Measurements from ENCODE around the gene HYAL3.
"Not testable (repeated sequence)": the region's sequence is repeated elsewhere in the genome, so short reads cannot be mapped to it uniquely, and the experiment has no call there.

HYAL3 gene

DNA sequence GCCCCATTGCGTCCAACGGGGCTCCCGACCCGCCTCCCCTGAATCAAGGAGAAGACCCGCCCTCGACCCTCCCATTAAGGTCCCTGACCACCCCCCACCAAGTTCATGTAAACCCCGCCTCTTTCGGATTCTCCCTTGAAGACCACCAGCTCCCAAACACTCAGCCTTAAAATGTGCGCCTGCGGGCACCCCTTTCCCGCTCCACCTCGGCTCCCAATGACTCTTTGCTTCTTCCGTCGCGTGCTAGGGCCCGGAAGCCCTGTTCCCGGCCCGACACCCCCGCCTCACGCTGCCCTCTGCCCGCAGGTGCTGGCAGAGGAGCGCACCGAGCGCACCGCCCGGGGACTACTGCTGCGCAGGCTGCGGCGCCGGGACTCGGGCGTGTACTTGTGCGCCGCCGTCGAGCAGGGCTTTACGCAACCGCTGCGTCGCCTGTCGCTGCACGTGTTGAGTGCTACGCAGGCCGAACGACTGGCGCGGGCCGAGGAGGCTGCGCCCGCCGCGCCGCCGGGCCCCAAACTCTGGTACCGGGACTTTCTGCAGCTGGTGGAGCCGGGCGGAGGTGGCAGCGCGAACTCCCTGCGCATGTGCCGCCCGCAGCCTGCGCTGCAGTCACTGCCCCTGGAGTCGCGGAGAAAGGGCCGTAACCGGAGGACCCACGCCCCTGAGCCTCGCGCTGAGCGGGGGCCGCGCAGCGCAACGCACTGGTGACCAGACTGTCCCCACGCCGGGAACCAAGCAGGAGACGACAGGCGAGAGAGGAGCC is 23.0 kb downstream of the HYAL3 start:
- TF ChIP-seq, protein P1, sequence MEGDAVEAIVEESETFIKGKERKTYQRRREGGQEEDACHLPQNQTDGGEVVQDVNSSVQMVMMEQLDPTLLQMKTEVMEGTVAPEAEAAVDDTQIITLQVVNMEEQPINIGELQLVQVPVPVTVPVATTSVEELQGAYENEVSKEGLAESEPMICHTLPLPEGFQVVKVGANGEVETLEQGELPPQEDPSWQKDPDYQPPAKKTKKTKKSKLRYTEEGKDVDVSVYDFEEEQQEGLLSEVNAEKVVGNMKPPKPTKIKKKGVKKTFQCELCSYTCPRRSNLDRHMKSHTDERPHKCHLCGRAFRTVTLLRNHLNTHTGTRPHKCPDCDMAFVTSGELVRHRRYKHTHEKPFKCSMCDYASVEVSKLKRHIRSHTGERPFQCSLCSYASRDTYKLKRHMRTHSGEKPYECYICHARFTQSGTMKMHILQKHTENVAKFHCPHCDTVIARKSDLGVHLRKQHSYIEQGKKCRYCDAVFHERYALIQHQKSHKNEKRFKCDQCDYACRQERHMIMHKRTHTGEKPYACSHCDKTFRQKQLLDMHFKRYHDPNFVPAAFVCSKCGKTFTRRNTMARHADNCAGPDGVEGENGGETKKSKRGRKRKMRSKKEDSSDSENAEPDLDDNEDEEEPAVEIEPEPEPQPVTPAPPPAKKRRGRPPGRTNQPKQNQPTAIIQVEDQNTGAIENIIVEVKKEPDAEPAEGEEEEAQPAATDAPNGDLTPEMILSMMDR (conservative IDR thresholded peaks at IDR 0.05; ENCODE audit: low read depth, low read length) = no peak
- no peak overlapping the region for H3K4me3 ChIP-seq (ENCODE audit: low read length)
- no peak for DNase-seq (ENCODE audit: low read depth)

DNA sequence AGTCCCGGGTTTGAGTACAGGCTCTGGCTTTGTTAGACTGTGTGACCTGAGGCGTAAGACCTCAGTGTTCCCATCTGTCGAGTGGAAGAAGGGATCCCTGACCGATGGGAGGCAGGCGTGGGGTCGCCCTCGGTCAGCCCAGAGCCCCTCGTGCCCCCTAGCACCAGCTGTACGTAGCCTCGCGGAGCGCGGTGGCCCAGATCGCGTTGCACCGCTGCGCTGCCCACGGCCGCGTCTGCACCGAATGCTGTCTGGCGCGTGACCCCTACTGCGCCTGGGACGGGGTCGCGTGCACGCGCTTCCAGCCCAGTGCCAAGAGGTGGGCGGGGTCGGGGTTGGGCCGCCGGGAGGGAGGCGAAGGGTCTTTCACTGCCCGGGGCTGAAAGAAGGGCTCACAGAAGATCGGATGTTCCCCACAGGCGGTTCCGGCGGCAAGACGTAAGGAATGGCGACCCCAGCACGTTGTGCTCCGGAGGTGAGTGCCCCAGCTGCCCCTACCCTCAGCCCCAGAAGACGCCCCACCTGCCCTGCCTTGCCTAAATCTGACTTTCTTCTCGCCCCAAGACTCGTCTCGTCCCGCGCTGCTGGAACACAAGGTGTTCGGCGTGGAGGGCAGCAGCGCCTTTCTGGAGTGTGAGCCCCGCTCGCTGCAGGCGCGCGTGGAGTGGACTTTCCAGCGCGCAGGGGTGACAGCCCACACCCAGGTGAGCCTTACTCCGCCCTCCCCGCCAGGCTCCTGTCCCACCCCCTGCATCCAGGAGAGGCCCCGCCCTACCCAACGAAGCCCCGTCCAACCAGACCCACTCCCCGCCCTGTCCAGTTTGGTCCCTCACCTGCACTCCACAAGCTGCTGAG is 23.8 kb downstream of the HYAL3 start:
- no peak for DNase-seq (ENCODE audit: low read depth)
- H3K4me3 ChIP-seq (ENCODE audit: low read length) = no peak overlapping the region
- TF ChIP-seq, protein P1 (conservative IDR thresholded peaks at IDR 0.05; ENCODE audit: low read depth, low read length) = no peak

DNA sequence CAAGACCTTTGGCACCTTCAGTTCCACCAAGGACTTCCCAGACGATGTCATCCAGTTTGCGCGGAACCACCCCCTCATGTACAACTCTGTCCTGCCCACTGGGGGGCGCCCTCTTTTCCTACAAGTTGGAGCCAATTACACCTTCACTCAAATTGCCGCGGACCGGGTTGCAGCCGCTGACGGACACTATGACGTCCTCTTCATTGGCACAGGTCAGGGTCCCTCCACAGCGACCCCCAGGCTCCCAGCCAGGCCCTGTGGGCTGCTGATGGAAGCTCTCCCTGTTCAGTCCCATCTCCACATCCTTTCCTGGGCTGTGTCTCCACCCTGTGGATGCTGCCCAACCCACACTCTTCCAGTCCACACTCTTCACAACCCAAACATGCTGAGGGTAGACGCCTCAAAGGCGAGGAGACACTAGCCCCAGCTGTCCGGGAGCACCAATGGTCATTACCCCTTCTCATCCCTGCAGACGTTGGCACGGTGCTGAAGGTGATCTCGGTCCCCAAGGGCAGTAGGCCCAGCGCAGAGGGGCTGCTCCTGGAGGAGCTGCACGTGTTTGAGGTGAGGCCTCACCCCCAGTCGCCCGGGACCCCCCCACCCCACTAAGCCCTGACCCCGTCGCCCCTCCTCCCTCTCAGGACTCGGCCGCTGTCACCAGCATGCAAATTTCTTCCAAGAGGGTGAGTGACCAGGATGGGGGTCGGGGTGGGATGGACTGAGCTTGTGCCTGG is 24.7 kb downstream of the HYAL3 start:
- TF ChIP-seq, protein P1 (conservative IDR thresholded peaks at IDR 0.05; ENCODE audit: low read depth, low read length) = peak; percentile 73
- no peak for DNase-seq (ENCODE audit: low read depth)
- H3K4me3 ChIP-seq (ENCODE audit: low read length) = no peak overlapping the region

DNA sequence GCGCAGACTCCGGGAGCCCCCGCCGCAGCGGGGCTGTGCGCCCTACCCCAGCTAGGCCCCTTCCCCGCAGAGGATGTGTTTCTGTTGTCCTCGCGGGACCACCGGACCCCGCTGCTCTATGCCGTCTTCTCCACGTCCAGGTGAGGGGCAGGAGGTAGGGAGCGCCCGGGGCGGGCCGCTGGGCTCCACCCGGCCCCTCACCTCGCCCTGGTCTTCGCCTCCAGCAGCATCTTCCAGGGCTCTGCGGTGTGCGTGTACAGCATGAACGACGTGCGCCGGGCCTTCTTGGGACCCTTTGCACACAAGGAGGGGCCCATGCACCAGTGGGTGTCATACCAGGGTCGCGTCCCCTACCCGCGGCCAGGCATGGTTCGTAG is 25.5 kb downstream of the HYAL3 start:
- TF ChIP-seq, protein P1 (conservative IDR thresholded peaks at IDR 0.05; ENCODE audit: low read depth, low read length) = no peak
- no peak overlapping the region for H3K4me3 ChIP-seq (ENCODE audit: low read length)
- no peak for DNase-seq (ENCODE audit: low read depth)

DNA sequence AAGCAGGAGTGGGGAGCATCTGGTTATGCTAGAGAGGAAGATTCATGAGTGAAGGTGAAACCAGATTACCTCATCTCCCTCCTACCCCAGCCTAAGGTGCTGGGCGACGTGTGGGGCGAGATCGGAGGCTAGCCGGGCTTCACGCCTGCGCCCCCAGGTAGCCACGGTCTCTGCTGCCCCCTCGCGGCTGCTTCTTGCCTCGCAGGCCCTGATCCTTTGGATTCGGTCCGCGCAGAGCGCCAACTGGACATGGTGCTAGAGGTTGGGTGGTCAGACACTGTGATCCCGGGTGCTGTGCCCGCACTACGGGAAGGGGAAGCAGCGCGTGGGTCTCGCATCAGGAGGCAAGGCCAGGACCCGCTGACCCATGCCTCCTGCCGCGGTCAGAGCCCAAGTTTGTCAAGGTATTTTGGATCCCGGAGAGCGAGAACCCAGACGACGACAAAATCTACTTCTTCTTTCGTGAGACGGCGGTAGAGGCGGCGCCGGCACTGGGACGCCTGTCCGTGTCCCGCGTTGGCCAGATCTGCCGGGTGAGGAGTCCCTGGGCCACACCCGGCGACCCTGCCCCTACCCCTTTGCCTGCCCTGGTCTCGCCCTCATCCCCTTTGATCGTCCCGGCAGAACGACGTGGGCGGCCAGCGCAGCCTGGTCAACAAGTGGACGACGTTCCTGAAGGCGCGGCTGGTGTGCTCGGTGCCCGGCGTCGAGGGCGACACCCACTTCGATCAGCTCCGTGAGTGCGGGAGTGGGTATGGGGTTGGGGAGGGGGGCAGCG is 26.1 kb downstream of the HYAL3 start:
- no peak overlapping the region for H3K4me3 ChIP-seq (ENCODE audit: low read length)
- DNase-seq (ENCODE audit: low read depth) = no peak
- TF ChIP-seq, protein P1 (conservative IDR thresholded peaks at IDR 0.05; ENCODE audit: low read depth, low read length) = peak; percentile 93

DNA sequence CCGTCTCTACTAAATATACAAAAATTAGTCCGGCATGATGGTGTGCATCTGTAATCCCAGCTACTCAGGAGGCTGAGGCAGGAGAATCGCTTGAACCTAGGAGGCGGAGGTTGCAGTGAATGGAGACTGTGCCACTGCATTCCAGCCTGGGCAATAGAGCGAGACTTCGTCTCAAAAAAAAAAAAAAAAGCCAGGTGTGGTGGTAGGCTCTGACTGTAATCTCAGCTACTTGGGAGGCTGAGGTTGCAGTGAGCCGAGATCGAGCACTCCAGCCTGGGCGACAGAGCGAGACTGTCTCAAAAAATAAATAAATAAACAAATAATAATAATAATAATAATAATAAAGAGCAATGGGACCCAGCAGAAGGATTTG is 26.7 kb downstream of the HYAL3 start:
- not testable (repeated sequence) for DNase-seq (ENCODE audit: low read depth); H3K4me3 ChIP-seq (ENCODE audit: low read length)
